Measurements from ENCODE around the gene LILRA6.

The LILRA6 gene

DNA sequence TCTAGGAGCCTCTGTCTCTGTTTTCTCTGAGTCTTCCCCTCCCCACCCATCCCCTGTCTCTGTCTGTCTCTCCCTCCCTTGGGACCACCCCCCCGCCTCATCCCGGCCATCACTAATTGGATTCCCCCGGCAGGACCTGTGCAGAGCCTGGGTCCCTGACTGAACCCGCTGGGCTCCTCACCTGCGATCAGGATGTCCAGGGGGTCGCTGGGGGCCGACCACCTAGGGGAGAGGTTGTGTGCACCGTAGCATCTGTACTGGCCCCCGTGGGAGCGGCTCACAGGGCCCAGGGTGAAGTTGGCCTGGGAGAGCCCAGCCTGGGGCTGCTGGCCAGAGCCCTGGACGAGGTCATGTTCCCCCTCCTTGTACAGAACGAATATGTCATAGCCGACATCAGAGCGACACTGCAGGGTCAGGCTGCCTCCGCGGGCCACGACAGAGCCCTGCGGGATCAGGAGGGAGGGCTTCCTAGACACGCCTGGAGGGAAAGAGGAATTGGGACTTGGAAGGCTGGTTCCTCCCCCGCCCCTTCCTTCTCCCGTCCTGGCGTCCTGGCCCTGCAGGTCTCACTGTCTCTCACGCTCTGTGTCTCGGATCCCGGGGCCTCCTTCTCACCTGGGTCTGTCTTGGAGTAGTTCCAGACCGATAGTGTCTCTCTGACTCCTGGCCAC, 12.7 kb upstream of the LILRA6 start:
- POLR2A ChIA-PET, result no interaction called here
- DNase-seq (ENCODE audit: extremely low spot score), result no peak
- TF ChIP-seq FOXK2 (IDR thresholded peaks at IDR 0.05), result no peak
- TF ChIP-seq HDGF (IDR thresholded peaks at IDR 0.05; ENCODE audit: borderline replicate concordance), result no peak
- no peak for TF ChIP-seq BHLHE40 (IDR thresholded peaks at IDR 0.05; ENCODE audit: borderline replicate concordance)
- TF ChIP-seq TARDBP (IDR thresholded peaks at IDR 0.05), result no peak
- no peak for TF ChIP-seq ELF4 (IDR thresholded peaks at IDR 0.05)
- no peak for TF ChIP-seq FOXA1 (IDR thresholded peaks at IDR 0.05)
- no peak for TF ChIP-seq FOXM1 (IDR thresholded peaks at IDR 0.05; ENCODE audit: borderline replicate concordance)
- TF ChIP-seq ARNT (IDR thresholded peaks at IDR 0.05), result no peak
- TF ChIP-seq, protein P1, sequence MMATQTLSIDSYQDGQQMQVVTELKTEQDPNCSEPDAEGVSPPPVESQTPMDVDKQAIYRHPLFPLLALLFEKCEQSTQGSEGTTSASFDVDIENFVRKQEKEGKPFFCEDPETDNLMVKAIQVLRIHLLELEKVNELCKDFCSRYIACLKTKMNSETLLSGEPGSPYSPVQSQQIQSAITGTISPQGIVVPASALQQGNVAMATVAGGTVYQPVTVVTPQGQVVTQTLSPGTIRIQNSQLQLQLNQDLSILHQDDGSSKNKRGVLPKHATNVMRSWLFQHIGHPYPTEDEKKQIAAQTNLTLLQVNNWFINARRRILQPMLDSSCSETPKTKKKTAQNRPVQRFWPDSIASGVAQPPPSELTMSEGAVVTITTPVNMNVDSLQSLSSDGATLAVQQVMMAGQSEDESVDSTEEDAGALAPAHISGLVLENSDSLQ (IDR thresholded peaks at IDR 0.05), result no peak
- no peak for TF ChIP-seq CTBP1 (IDR thresholded peaks at IDR 0.05; ENCODE audit: borderline replicate concordance)
- TF ChIP-seq ZNF384 (IDR thresholded peaks at IDR 0.05), result no peak
- no peak for TF ChIP-seq NFRKB (IDR thresholded peaks at IDR 0.05)
- no peak for TF ChIP-seq LEF1 (IDR thresholded peaks at IDR 0.05; ENCODE audit: borderline replicate concordance)
- TF ChIP-seq SUZ12 (IDR thresholded peaks at IDR 0.05), result no peak
- CTCF ChIA-PET, result interaction anchor here (1.4 to 2.8 kb wide), 2 partner anchors 11 kb away, joined by 3 to 12 read pairs; no protein-coding TSS in a partner anchor

DNA sequence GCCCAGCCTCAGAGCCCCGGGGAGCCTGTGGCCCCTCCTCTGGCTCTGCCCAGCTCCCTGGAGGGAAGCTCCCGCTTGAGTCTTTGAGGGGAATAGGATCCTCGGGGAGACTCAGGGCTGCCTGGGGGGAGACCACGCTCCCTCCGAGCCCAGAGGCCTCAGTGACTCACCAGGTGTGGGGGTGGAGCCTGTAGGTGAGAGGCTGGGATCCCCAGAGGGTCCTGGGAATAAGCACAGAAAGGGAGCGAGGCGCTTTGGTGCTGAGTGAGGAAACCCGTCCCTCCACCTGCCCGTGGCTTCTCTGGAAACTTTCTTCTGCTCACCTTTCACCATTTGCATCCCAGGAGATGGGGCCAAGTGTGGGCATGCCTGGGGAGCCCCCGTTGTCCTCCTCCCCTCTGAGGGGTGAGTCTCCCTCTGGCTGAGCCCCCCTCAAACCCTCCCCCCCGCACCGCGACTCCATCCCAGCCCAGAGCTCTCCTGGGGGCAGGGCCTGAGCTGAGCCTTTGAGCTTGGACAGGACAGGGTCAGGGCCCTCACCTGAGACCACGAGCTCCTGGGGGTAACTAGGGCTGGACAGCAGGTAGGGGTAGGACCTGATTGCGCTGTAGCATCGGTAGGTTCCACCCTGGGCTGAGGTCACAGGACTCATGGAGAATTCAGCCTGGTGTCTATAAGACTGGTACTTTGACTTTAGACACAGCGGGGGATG, 11.8 kb upstream of the LILRA6 start:
- DNase-seq (ENCODE audit: extremely low spot score), result no peak
- TF ChIP-seq FOXK2 (IDR thresholded peaks at IDR 0.05) (no peak), TARDBP (IDR thresholded peaks at IDR 0.05) (no peak), FOXA1 (IDR thresholded peaks at IDR 0.05) (no peak), HDGF (IDR thresholded peaks at IDR 0.05; ENCODE audit: borderline replicate concordance) (no peak), BHLHE40 (IDR thresholded peaks at IDR 0.05; ENCODE audit: borderline replicate concordance) (no peak), ELF4 (IDR thresholded peaks at IDR 0.05) (no peak), SP1 (IDR thresholded peaks at IDR 0.05) (no peak), ARNT (IDR thresholded peaks at IDR 0.05) (no peak), LEF1 (IDR thresholded peaks at IDR 0.05; ENCODE audit: borderline replicate concordance) (no peak), ZNF384 (IDR thresholded peaks at IDR 0.05) (no peak), NFRKB (IDR thresholded peaks at IDR 0.05) (no peak), SUZ12 (IDR thresholded peaks at IDR 0.05) (no peak), CTBP1 (IDR thresholded peaks at IDR 0.05; ENCODE audit: borderline replicate concordance) (no peak), FOXM1 (IDR thresholded peaks at IDR 0.05; ENCODE audit: borderline replicate concordance) (no peak), L3MBTL2 (conservative IDR thresholded peaks at IDR 0.05) (no peak)
- TF ChIP-seq, protein P1 (IDR thresholded peaks at IDR 0.05), result no peak
- POLR2A ChIA-PET, result no interaction called here
- CTCF ChIA-PET, result interaction anchor here (1.4 kb wide), 1 partner anchor 11 kb away, joined by 3 read pairs; no protein-coding TSS in a partner anchor

DNA sequence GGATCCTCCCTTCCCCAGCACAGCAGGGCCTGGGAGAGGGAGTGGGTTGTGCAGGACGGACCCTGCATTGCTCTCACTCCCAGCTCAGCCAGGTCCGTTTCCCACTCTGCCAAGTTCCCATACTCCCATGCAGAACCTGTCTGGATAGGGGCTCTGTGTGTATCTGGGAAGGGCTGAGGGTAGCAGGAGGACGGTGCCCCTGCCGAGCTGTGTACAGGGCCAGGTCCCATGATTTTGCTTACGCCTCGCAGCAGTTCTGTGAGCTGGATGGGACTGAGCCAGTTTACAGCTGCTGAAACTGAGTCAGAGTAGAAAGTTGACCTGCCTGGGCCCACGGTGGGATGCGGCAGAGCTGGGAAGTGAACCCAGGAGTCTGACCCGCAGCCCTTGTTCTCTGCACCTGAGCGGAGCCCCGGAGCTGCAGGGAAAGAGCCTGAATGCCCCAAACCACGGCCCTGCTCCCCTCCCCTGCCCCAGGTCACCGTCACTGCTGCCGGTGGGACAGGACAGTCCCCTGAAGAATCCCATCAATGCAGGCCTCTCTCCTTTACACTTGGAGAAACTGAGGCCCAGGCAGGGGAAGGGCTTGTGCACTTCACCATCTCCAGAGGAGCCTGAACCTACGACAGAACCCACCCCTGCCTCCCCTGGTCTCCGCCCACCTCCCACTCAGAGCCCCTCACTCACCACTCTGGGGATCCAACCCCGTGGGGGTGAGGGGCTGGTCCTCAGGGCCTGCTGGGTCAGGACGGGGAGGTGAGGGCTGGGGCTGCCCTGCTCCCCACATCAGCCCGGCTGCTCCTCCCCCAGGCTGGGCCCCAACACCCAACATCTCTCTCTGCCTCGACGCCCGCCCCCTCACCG, 11.0 kb upstream of the LILRA6 start:
- DNase-seq (ENCODE audit: extremely low spot score), result no peak
- CTCF ChIA-PET, result interaction anchor here (1.4 kb wide), 1 partner anchor 12 kb away, joined by 3 read pairs; no protein-coding TSS in a partner anchor
- POLR2A ChIA-PET, result no interaction called here
- TF ChIP-seq HDGF (IDR thresholded peaks at IDR 0.05; ENCODE audit: borderline replicate concordance) (no peak), BHLHE40 (IDR thresholded peaks at IDR 0.05; ENCODE audit: borderline replicate concordance) (no peak), FOXK2 (IDR thresholded peaks at IDR 0.05) (no peak), SUZ12 (IDR thresholded peaks at IDR 0.05) (no peak), NFRKB (IDR thresholded peaks at IDR 0.05) (no peak), SP1 (IDR thresholded peaks at IDR 0.05) (no peak), CTBP1 (IDR thresholded peaks at IDR 0.05; ENCODE audit: borderline replicate concordance) (no peak)

DNA sequence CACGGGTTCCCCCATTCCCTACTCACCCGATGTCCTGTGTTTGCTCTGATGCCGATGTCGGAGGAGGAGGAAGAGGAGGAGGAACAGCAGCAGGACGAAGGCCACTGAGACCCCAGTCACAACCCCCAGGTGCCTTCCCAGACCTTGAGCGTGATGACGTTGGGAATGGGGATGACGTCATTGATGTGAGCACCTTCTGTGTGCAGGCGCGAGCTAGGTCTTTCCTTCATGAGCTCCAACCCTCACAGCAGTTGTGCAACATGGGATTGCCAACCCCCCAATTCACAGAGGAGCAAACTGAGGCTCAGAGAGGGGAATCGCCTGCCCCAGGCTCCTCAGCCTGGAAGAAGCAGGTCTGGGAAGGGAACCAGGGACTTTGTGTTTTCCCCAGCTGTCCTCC, 10.3 kb upstream of the LILRA6 start:
- no peak for TF ChIP-seq L3MBTL2 (conservative IDR thresholded peaks at IDR 0.05)
- no peak for TF ChIP-seq ELF4 (IDR thresholded peaks at IDR 0.05)
- no peak for TF ChIP-seq BHLHE40 (IDR thresholded peaks at IDR 0.05; ENCODE audit: borderline replicate concordance)
- no peak for TF ChIP-seq TARDBP (IDR thresholded peaks at IDR 0.05)
- no peak for TF ChIP-seq SUZ12 (IDR thresholded peaks at IDR 0.05)
- no peak for TF ChIP-seq CTBP1 (IDR thresholded peaks at IDR 0.05; ENCODE audit: borderline replicate concordance)
- TF ChIP-seq FOXK2 (IDR thresholded peaks at IDR 0.05), result no peak
- TF ChIP-seq LEF1 (IDR thresholded peaks at IDR 0.05; ENCODE audit: borderline replicate concordance), result no peak
- no peak for TF ChIP-seq FOXA1 (IDR thresholded peaks at IDR 0.05)
- no peak for TF ChIP-seq ZNF384 (IDR thresholded peaks at IDR 0.05)
- no peak for TF ChIP-seq NFRKB (IDR thresholded peaks at IDR 0.05)
- TF ChIP-seq FOXM1 (IDR thresholded peaks at IDR 0.05; ENCODE audit: borderline replicate concordance), result no peak
- TF ChIP-seq HDGF (IDR thresholded peaks at IDR 0.05; ENCODE audit: borderline replicate concordance), result no peak
- CTCF ChIA-PET, result no interaction called here
- no peak for DNase-seq (ENCODE audit: extremely low spot score)
- POLR2A ChIA-PET, result no interaction called here

DNA sequence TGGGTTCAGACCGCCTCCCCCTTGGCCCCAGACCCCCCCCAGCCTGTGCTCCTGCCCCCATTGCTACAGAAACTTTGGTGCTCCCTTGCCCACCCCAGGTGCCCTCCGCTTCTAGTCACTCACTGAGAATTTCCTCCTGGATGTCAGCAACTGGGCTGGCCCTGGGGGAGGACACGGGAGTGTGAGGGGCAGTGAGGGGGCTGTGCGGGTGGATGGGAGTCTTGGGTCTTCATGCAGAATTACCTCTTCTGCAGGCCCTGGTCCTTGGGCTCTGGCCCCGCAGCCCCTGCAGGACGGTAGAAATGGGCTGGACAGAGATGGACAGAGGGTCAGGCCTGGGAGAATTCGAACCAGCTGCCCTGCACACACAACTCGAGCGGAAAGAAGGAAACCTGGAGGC, 9.7 kb upstream of the LILRA6 start:
- no peak for DNase-seq (ENCODE audit: extremely low spot score)

More for the DNA sequence above, 9.7 kb upstream of the LILRA6 start:
- TF ChIP-seq TARDBP (IDR thresholded peaks at IDR 0.05) (no peak), FOXM1 (IDR thresholded peaks at IDR 0.05; ENCODE audit: borderline replicate concordance) (no peak), ARNT (IDR thresholded peaks at IDR 0.05) (no peak)
- POLR2A ChIA-PET, result no interaction called here
- CTCF ChIA-PET, result no interaction called here

All from HEK293T (cell line).